Smooth muscle cell (in vitro differentiated cells): ENCODE results near the gene OR52I2. TPM values are rescaled to one million over a fixed set of nuclear protein-coding genes. Genes with fewer than 3 reads are reported as not detected.

Source experiments
- DNase-seq: peaks from one replicate; lab custom pipeline; 2025; ENCODE audit not compliant: unreplicated experiment; lab: John Stamatoyannopoulos, UW
- H2AFZ ChIP-seq: fragments of 200-600 bp; sonication (generic); 2 replicates; pipeline ENCODE4 v1.6.0; 2016; ENCODE audit warnings: antibody characterized with exemption, low read depth, mild to moderate bottlenecking
- H3F3A ChIP-seq: fragments of 200-600 bp; sonication (generic); 2 replicates; pipeline ENCODE4 v1.6.0; 2017; ENCODE audit warnings: antibody characterized with exemption, low read depth
- H3K27ac ChIP-seq: fragments of 200-600 bp; sonication (generic); 2 replicates; pipeline ENCODE4 v1.5.1; 2016; ENCODE audit warnings: low read depth, mild to moderate bottlenecking
- H3K27me3 ChIP-seq: fragments of 200-600 bp; sonication (generic); 2 replicates; pipeline ENCODE4 v1.6.1; 2016; ENCODE audit warnings: low read depth, mild to moderate bottlenecking
- H3K36me3 ChIP-seq: fragments of 200-600 bp; sonication (generic); 2 replicates; pipeline ENCODE4 v1.5.1; 2016; ENCODE audit warnings: low read depth
- H3K4me1 ChIP-seq: fragments of 200-600 bp; sonication (generic); 2 replicates; pipeline ENCODE4 v1.5.1; 2016; ENCODE audit warnings: low read depth
- H3K4me2 ChIP-seq: fragments of 200-600 bp; sonication (generic); 2 replicates; pipeline ENCODE4 v1.6.0; 2016; ENCODE audit warnings: mild to moderate bottlenecking
- H3K4me3 ChIP-seq: fragments of 200-600 bp; sonication (generic); 2 replicates; pipeline ENCODE4 v1.5.1; 2016; ENCODE audit warnings: mild to moderate bottlenecking
- H3K79me2 ChIP-seq: fragments of 200-600 bp; sonication (generic); 2 replicates; pipeline ENCODE4 v1.6.0; 2016; ENCODE audit warnings: low read depth, mild to moderate bottlenecking
- H3K9ac ChIP-seq: fragments of 200-600 bp; sonication (generic); 2 replicates; pipeline ENCODE4 v1.6.0; 2016; ENCODE audit warnings: low read depth
- H3K9me3 ChIP-seq: fragments of 200-600 bp; sonication (generic); replicated peaks from 2 replicates; pipeline ENCODE4 v1.5.1; 2016; ENCODE audit warnings: low read depth
- H4K20me1 ChIP-seq: fragments of 200-600 bp; sonication (generic); 2 replicates; pipeline ENCODE4 v1.6.0; 2016; ENCODE audit warnings: low read depth
- WGBS: methylation state at CpG from one replicate; pipeline ENCODE4 v1.1.7; 2016; ENCODE audit warnings: low lambda C conversion rate; 5-methylcytosine and 5-hydroxymethylcytosine counted together
- polyA plus RNA-seq: library from polyadenylated mRNA; unstranded; fragments of >200 nt; fragmentation: Nextera tagmentation; extraction: Ambion mirVana; gene quantifications from 2 replicates; pipeline ENCODE4 v1.2.1, GENCODE V29; 2016
- total RNA-seq: library from RNA; depleted of rRNA; stranded (reverse); fragments of >200 nt; gene quantifications from 2 replicates; pipeline ENCODE4 v1.2.3, GENCODE V29; 2014
- TF ChIP-seq, protein P1 (sequence below): fragments of 200-600 bp; sonication (generic); IDR thresholded peaks from 2 replicates; pipeline ENCODE4 v1.5.1; 2017; ENCODE audit warnings: borderline replicate concordance, mild to moderate bottlenecking, antibody characterized with exemption; ENCODE audit not compliant: insufficient read depth, poor library complexity, severe bottlenecking

Gene OR52I2
- total and polyA plus RNA-seq, 2 experiments from 2014 or later: not detected

DNA sequence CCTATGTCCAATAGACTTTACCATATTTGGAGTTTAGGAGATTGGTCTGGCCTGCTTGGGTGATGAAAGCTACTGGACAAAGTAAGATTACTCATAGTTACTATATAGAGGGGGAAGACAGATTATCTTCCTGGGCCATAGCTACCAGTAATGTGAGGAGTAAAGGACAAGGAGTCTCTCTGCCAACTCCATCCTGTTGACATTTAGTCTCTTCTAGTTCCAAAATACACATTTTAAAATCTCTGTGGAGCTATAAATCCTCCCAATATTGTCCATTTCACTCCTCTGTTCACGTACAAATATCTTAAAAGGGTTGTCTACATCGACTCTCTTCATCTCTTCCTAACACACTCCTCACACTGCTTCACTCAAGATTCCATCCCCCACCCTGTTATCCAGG, 54.6 kb downstream of the OR52I2 start:
- H3K9me3 ChIP-seq: no peaks in the 10 kb centered on the region
- no peaks in the 10 kb centered on the region for H4K20me1 ChIP-seq
- TF ChIP-seq, protein P1, sequence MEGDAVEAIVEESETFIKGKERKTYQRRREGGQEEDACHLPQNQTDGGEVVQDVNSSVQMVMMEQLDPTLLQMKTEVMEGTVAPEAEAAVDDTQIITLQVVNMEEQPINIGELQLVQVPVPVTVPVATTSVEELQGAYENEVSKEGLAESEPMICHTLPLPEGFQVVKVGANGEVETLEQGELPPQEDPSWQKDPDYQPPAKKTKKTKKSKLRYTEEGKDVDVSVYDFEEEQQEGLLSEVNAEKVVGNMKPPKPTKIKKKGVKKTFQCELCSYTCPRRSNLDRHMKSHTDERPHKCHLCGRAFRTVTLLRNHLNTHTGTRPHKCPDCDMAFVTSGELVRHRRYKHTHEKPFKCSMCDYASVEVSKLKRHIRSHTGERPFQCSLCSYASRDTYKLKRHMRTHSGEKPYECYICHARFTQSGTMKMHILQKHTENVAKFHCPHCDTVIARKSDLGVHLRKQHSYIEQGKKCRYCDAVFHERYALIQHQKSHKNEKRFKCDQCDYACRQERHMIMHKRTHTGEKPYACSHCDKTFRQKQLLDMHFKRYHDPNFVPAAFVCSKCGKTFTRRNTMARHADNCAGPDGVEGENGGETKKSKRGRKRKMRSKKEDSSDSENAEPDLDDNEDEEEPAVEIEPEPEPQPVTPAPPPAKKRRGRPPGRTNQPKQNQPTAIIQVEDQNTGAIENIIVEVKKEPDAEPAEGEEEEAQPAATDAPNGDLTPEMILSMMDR: no peak
- H3K4me1 ChIP-seq: no peaks in the 10 kb centered on the region
- no peak for DNase-seq
- peak overlapping the region; percentile 45 for H2AFZ ChIP-seq
- H3F3A ChIP-seq: no peaks in the 10 kb centered on the region
- 87% methylated on average over 2 of the region's 2 CpGs for WGBS
- no peak overlapping the region for H3K4me2 ChIP-seq
- no peak overlapping the region for H3K4me3 ChIP-seq
- no peak overlapping the region for H3K9ac ChIP-seq
- no peaks in the 10 kb centered on the region for H3K27me3 ChIP-seq
- no peaks in the 10 kb centered on the region for H3K79me2 ChIP-seq
- no peak overlapping the region for H3K27ac ChIP-seq
- no peaks in the 10 kb centered on the region for H3K36me3 ChIP-seq

DNA sequence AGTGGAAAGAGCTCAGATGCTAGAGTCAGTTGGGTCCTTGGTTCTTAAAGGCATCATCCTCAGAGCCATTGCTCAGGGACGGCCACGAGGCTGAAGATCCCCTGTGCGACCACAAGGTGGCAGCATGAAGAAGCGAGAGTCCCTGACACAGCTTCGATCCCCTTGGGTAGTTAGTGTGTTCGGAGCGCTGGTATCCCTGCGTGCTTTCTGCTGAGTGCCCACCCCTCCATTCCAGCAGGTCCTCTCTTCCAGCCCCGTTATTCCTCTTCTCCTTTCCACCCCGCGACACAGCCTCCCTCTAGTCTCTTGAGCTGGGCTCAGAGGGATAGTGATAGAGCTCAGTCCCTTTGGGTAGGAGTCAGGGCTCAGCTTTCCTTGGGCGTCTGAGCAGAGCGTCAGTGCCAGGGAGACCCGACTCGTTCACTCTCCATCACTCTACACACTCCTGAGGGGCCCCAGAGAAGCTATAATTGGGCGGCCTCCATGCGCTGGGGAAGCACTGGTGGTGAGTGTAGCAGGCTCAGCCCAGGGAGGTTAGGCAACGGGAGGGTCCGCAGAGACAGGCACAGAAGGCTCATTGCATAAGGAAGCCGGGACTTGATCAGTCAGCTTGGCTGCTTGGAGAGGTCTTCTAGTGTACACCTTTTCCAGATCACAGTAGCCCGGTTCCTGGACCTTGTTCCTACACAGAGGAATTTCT, 55.6 kb downstream of the OR52I2 start, which contains the start of gene OR51D1:
TSS of gene OR51D1 (plus strand) at position 516 of the 700 bp plus-strand sequence. CDS start 2,314 bp downstream, outside the sequence.
- 37% methylated on average over 21 of the region's 21 CpGs for WGBS

DNA sequence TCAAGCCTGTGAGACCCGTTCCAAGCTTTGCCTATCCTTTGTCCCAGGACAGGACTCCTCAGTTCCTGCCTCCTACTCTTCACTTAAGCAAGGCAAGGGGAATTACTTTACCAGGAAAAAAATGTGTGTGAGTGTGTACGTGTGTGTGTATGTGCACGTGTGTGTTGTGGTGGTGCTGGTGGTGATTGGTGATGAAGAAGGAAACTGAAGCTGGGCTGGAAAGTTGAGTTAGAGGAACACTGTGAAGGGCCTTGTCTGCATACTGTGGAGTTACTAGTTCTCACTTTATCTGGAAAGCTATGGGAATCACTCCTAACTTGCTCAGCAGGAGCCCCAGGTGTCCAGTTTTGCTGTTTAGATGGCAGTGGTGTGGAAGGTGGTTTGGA, 56.1 kb downstream of the OR52I2 start:
- H3K4me1 ChIP-seq: no peaks in the 10 kb centered on the region
- H3K36me3 ChIP-seq: no peaks in the 10 kb centered on the region
- H3K4me2 ChIP-seq: no peak overlapping the region
- no peaks in the 10 kb centered on the region for H4K20me1 ChIP-seq
- TF ChIP-seq, protein P1: no peak
- 83% methylated on average over 3 of the region's 3 CpGs for WGBS
- no peak overlapping the region for H3K9ac ChIP-seq
- no peaks in the 10 kb centered on the region for H3F3A ChIP-seq
- no peaks in the 10 kb centered on the region for H3K79me2 ChIP-seq
- H2AFZ ChIP-seq: no peak overlapping the region
- H3K27me3 ChIP-seq: no peaks in the 10 kb centered on the region
- DNase-seq: no peak
- H3K27ac ChIP-seq: no peak overlapping the region
- H3K9me3 ChIP-seq: no peaks in the 10 kb centered on the region
- no peak overlapping the region for H3K4me3 ChIP-seq

More for the DNA sequence above, 55.6 kb downstream of the OR52I2 start, which contains the start of gene OR51D1:
- Histone ChIP-seq H3K9ac (no peak within 1 kb of the TSS), H3F3A (no peaks in the 10 kb centered on the region), H3K27ac (no peak within 1 kb of the TSS), H4K20me1 (no peaks in the 10 kb centered on the region), H3K4me3 (peak within 1 kb of the TSS; percentile 38), H3K9me3 (no peaks in the 10 kb centered on the region), H3K4me1 (no peaks in the 10 kb centered on the region), H3K27me3 (no peaks in the 10 kb centered on the region), H3K4me2 (peak within 1 kb of the TSS; percentile 80), H2AFZ (peak within 1 kb of the TSS; percentile 79), H3K79me2 (no peaks in the 10 kb centered on the region), H3K36me3 (no peaks in the 10 kb centered on the region)
- peak; percentile 43 for DNase-seq
- TF ChIP-seq, protein P1: peak; percentile 89

DNA sequence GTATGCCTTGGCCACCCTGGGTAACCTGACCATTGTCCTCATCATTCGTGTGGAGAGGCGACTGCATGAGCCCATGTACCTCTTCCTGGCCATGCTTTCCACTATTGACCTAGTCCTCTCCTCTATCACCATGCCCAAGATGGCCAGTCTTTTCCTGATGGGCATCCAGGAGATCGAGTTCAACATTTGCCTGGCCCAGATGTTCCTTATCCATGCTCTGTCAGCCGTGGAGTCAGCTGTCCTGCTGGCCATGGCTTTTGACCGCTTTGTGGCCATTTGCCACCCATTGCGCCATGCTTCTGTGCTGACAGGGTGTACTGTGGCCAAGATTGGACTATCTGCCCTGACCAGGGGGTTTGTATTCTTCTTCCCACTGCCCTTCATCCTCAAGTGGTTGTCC, 58.4 kb downstream of the OR52I2 start:
- H3K79me2 ChIP-seq: no peaks in the 10 kb centered on the region
- DNase-seq: no peak
- H3K27ac ChIP-seq: no peak overlapping the region
- H3K4me1 ChIP-seq: no peaks in the 10 kb centered on the region
- no peaks in the 10 kb centered on the region for H3K9me3 ChIP-seq
- no peak overlapping the region for H3K4me2 ChIP-seq
- TF ChIP-seq, protein P1: no peak
- H3K36me3 ChIP-seq: no peaks in the 10 kb centered on the region
- no peak overlapping the region for H3K4me3 ChIP-seq
- H3F3A ChIP-seq: no peaks in the 10 kb centered on the region
- H2AFZ ChIP-seq: no peak overlapping the region
- H3K9ac ChIP-seq: no peak overlapping the region
- H4K20me1 ChIP-seq: no peaks in the 10 kb centered on the region
- H3K27me3 ChIP-seq: no peaks in the 10 kb centered on the region
- WGBS: 92% methylated on average over 6 of the region's 6 CpGs
